Erythroblast (primary cell): ENCODE measurements around the gene NTN5.
A peak's percentile ranks its signal among the peaks of the same experiment; 100 is the strongest.
"Not testable (repeated sequence)": the region's sequence is repeated elsewhere in the genome, so short reads cannot be mapped to it uniquely, and the experiment has no call there.

Experiments used
- DNase-seq, 2 experiments: peaks; one replicate each; lab custom pipeline; 2025; lab: John Stamatoyannopoulos, UW
- GATA1 ChIP-seq: IDR thresholded peaks from 2 replicates; pipeline ENCODE4 v1.6.1; 2011; ENCODE audit warnings: low read depth, mild to moderate bottlenecking, control low read depth, low read length, moderate library complexity
- POLR2A ChIP-seq: IDR thresholded peaks from 2 replicates; pipeline ENCODE4 v1.6.1; 2011; ENCODE audit warnings: mild to moderate bottlenecking, low read length

The NTN5 gene

GRCh38 chr19:48713041-48713863 lies 40.4 kb upstream of the NTN5 start:
- TF ChIP-seq GATA1 (no peak), POLR2A (no peak)
- DNase-seq, result no peak

- DNase-seq, result no peak
- TF ChIP-seq GATA1 (no peak), POLR2A (no peak)
Measured at GRCh38 chr19:48711106-48711662, 38.4 kb upstream of the NTN5 start.

GRCh38 chr19:48708471-48708870 lies 35.7 kb upstream of the NTN5 start:
- TF ChIP-seq GATA1 (no peak), POLR2A (no peak)
- DNase-seq, result no peak

GRCh38 chr19:48705431-48705830 lies 32.6 kb upstream of the NTN5 start:
- TF ChIP-seq POLR2A, result no peak
- TF ChIP-seq GATA1, result no peak
- no peak for DNase-seq

GRCh38 chr19:48703316-48703715 lies 30.5 kb upstream of the NTN5 start:
- no peak for TF ChIP-seq GATA1
- no peak for TF ChIP-seq POLR2A
- DNase-seq, result no peak

- TF ChIP-seq POLR2A (no peak), GATA1 (no peak)
Measured at GRCh38 chr19:48702701-48703100, 29.9 kb upstream of the NTN5 start.

GRCh38 chr19:48698046-48698445 lies 25.2 kb upstream of the NTN5 start:
- TF ChIP-seq GATA1 (no peak), POLR2A (no peak)
- peak in 1 of 2 experiments; percentile 77 for DNase-seq

More at GRCh38 chr19:48702701-48703100, 29.9 kb upstream of the NTN5 start:
- no peak for DNase-seq

- DNase-seq, result no peak
- TF ChIP-seq POLR2A (no peak), GATA1 (no peak)
Measured at GRCh38 chr19:48696353-48697010, 23.7 kb upstream of the NTN5 start.

- TF ChIP-seq GATA1 (no peak), POLR2A (no peak)
- no peak for DNase-seq
Measured at GRCh38 chr19:48695743-48696352, 23.0 kb upstream of the NTN5 start, which contains the start of gene FUT2. Gene FUT2, plus strand, starts transcription at chr19:48695971. Its CDS starts 6,986 bp downstream, at chr19:48702957.

- not testable (repeated sequence) for DNase-seq
Measured at GRCh38 chr19:48693629-48694028, 20.8 kb upstream of the NTN5 start.

- DNase-seq, result no peak
- no peak for TF ChIP-seq POLR2A
- no peak for TF ChIP-seq GATA1
Measured at GRCh38 chr19:48689449-48689848, 16.6 kb upstream of the NTN5 start.

GRCh38 chr19:48687776-48688175 lies 15.0 kb upstream of the NTN5 start:
- no peak for DNase-seq
- TF ChIP-seq POLR2A (no peak), GATA1 (no peak)

GRCh38 chr19:48686637-48687036 lies 13.8 kb upstream of the NTN5 start:
- DNase-seq, result not testable (repeated sequence)

- no peak for TF ChIP-seq POLR2A
- TF ChIP-seq GATA1, result no peak
- DNase-seq, result no peak
Measured at GRCh38 chr19:48686088-48686487, 13.3 kb upstream of the NTN5 start.

GRCh38 chr19:48685583-48685982 lies 12.8 kb upstream of the NTN5 start:
- DNase-seq, result no peak
- TF ChIP-seq GATA1 (no peak), POLR2A (no peak)
